ENCODE results near the gene FKBP14. TPM values are rescaled to one million over a fixed set of nuclear protein-coding genes. Genes with fewer than 3 reads are reported as not detected.

Gene FKBP14
- polyA plus RNA-seq, 2 of the 4 experiments (the other 2 are of a cell fraction), result 10.6 to 22.8 TPM

DNA sequence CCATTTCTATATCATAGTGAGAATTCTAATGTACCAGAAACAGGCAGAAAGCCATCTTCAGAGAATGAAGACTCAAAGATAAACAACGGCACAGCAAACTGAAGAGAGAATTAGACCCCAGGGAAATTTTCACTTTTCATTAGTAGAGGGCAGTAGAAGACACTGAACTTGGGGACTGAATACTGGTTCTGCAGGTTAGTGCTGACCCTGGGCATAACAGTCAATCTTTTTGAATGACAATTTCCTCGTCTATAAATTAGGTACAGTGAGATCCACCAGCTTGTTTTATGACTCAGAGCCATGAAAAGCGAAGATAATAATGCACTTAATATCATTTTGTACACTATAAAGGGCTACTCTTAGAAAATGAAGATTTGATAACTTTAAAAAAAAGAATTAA lies 13.7 kb downstream of the FKBP14 start (continued):
- TF ChIP-seq POLR2AphosphoS2 (conservative IDR thresholded peaks at IDR 0.05; ENCODE audit: low read length) (no peak), CEBPB (IDR thresholded peaks at IDR 0.05) (no peak), PHF8 (IDR thresholded peaks at IDR 0.05; ENCODE audit: borderline replicate concordance, low read depth) (no peak)

DNA sequence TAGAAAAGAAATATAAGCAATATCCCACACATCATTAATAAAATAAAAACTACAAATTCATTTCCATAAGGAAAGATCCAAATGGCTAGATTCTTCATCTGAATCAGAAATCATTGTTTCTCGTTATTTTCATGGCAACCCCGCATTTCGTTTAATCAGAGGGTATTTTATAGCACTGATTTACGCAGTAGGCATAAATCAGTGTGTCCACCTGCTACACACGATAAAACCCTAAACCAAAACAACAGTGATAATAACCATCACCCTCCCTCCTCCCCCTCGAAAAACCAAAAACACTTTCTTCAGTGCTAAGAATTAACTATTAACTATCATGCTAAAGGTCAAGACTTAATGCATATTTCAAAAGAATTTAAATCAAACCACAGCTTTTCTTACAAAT lies 16.5 kb downstream of the FKBP14 start:
- no peak for DNase-seq (ENCODE audit: low read depth in 1 of 2, low spot score in 1 of 2)
- no peak for FAIRE-seq
- no peak overlapping the region for H3K4me2 ChIP-seq
- POLR2A ChIA-PET, result interaction anchor here (0.6 kb wide), 1 partner anchor 18 kb away, joined by 3 read pairs; no protein-coding TSS in a partner anchor
- no peaks in the 10 kb centered on the region for H3K4me1 ChIP-seq
- 89% methylated on average over 6 of the region's 6 CpGs for WGBS (ENCODE audit: missing lambda C conversion rate)
- no peaks in the 10 kb centered on the region for H3K9me3 ChIP-seq
- TF ChIP-seq, protein P1, sequence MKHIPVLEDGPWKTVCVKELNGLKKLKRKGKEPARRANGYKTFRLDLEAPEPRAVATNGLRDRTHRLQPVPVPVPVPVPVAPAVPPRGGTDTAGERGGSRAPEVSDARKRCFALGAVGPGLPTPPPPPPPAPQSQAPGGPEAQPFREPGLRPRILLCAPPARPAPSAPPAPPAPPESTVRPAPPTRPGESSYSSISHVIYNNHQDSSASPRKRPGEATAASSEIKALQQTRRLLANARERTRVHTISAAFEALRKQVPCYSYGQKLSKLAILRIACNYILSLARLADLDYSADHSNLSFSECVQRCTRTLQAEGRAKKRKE (CRISPR knock-in tag; IDR thresholded peaks at IDR 0.05; ENCODE audit: low read depth), result no peak
- TF ChIP-seq, protein P2, sequence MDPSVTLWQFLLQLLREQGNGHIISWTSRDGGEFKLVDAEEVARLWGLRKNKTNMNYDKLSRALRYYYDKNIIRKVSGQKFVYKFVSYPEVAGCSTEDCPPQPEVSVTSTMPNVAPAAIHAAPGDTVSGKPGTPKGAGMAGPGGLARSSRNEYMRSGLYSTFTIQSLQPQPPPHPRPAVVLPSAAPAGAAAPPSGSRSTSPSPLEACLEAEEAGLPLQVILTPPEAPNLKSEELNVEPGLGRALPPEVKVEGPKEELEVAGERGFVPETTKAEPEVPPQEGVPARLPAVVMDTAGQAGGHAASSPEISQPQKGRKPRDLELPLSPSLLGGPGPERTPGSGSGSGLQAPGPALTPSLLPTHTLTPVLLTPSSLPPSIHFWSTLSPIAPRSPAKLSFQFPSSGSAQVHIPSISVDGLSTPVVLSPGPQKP (IDR thresholded peaks at IDR 0.05; ENCODE audit: low read depth, low read length), result no peak
- no peak overlapping the region for H3K27ac ChIP-seq
- ATAC-seq, result no peak
- H3K4me3 ChIP-seq, result no peak overlapping the region
- CTCF ChIA-PET, result interaction anchor here (0.6 to 0.8 kb wide), 2 partner anchors 13 to 258 kb away, joined by 3 to 4 read pairs; no protein-coding TSS in a partner anchor

DNA sequence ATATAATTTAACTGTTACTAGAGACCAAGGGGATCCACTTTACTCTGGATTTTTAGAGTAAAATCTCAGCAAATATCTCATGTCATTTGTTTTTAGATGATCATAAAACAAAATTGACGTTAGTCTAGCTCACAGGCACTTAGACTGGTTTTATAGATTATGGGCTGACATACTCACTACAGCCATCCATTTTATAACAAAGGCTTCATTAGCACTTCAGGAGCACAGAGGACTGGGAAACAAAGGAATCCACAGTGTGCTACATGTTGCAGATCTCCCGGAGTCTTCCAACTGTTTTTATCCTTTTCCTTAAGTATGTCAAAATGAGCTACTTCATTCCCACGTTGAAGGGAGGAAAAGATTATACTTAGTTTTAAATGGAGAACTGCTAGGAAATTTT lies 21.0 kb downstream of the FKBP14 start:
- POLR2A ChIA-PET, result no interaction called here
- Histone ChIP-seq H3K4me2 (no peak overlapping the region), H3K9me3 (no peaks in the 10 kb centered on the region), H3K4me3 (no peak overlapping the region), H3K27ac (no peak overlapping the region), H3K4me1 (no peaks in the 10 kb centered on the region)
- ATAC-seq, result no peak
- CTCF ChIA-PET, result no interaction called here
- DNase-seq (ENCODE audit: low read depth in 1 of 2, low spot score in 1 of 2), result no peak
- FAIRE-seq, result no peak
- 55% methylated on average over 3 of the region's 3 CpGs for WGBS (ENCODE audit: missing lambda C conversion rate)
- TF ChIP-seq MYC (IDR thresholded peaks at IDR 0.05; ENCODE audit: borderline replicate concordance, low read length) (no peak), ZNF302 (CRISPR knock-in tag; IDR thresholded peaks at IDR 0.05) (no peak), EHF (CRISPR knock-in tag; IDR thresholded peaks at IDR 0.05) (no peak), TFCP2L1 (CRISPR knock-in tag; IDR thresholded peaks at IDR 0.05) (no peak), ZC3H11A (IDR thresholded peaks at IDR 0.05) (no peak), HOXB13 (CRISPR knock-in tag; IDR thresholded peaks at IDR 0.05; ENCODE audit: low read depth) (no peak), KDM5A (IDR thresholded peaks at IDR 0.05) (no peak), ZFP36 (IDR thresholded peaks at IDR 0.05; ENCODE audit: borderline replicate concordance, partially characterized antibody) (no peak), HOXA7 (CRISPR knock-in tag; IDR thresholded peaks at IDR 0.05) (no peak), GATA3 (IDR thresholded peaks at IDR 0.05; ENCODE audit: borderline replicate concordance) (no peak), ESRRA (IDR thresholded peaks at IDR 0.05; ENCODE audit: borderline replicate concordance, low read length) (no peak), CHD2 (IDR thresholded peaks at IDR 0.05; ENCODE audit: low read length, partially characterized antibody) (no peak)
- TF ChIP-seq, protein P3, sequence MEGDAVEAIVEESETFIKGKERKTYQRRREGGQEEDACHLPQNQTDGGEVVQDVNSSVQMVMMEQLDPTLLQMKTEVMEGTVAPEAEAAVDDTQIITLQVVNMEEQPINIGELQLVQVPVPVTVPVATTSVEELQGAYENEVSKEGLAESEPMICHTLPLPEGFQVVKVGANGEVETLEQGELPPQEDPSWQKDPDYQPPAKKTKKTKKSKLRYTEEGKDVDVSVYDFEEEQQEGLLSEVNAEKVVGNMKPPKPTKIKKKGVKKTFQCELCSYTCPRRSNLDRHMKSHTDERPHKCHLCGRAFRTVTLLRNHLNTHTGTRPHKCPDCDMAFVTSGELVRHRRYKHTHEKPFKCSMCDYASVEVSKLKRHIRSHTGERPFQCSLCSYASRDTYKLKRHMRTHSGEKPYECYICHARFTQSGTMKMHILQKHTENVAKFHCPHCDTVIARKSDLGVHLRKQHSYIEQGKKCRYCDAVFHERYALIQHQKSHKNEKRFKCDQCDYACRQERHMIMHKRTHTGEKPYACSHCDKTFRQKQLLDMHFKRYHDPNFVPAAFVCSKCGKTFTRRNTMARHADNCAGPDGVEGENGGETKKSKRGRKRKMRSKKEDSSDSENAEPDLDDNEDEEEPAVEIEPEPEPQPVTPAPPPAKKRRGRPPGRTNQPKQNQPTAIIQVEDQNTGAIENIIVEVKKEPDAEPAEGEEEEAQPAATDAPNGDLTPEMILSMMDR (IDR thresholded peaks at IDR 0.05), result no peak
- TF ChIP-seq, protein P4, sequence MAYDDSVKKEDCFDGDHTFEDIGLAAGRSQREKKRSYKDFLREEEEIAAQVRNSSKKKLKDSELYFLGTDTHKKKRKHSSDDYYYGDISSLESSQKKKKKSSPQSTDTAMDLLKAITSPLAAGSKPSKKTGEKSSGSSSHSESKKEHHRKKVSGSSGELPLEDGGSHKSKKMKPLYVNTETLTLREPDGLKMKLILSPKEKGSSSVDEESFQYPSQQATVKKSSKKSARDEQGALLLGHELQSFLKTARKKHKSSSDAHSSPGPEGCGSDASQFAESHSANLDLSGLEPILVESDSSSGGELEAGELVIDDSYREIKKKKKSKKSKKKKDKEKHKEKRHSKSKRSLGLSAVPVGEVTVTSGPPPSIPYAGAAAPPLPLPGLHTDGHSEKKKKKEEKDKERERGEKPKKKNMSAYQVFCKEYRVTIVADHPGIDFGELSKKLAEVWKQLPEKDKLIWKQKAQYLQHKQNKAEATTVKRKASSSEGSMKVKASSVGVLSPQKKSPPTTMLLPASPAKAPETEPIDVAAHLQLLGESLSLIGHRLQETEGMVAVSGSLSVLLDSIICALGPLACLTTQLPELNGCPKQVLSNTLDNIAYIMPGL (CRISPR knock-in tag; IDR thresholded peaks at IDR 0.05; ENCODE audit: borderline replicate concordance), result no peak

All from A549 (cell line).